Vagina (tissue), 2 donors: Measurements from ENCODE around the gene AHCYL1.

Experiments used
- POLR2A ChIP-seq, 2 donors: fragments of 450-650 bp; IDR thresholded peaks; one replicate each; pipeline ENCODE4 v1.6.1; 2017; ENCODE audit warnings: antibody characterized with exemption in 2 of 2, mild to moderate bottlenecking in 2 of 2, moderate library complexity in 2 of 2
- TF ChIP-seq, protein P1 (sequence below), 3 experiments: fragments of 450-650 bp in 2 of 3; fragments of 200-600 bp in 1 of 3; sonication (generic) in 1 of 3; IDR thresholded peaks; one replicate each; pipeline ENCODE4 v1.5.1; 2017 to 2019; ENCODE audit warnings: antibody characterized with exemption in 3 of 3, mild to moderate bottlenecking in 2 of 3, moderate library complexity in 2 of 3

DNA sequence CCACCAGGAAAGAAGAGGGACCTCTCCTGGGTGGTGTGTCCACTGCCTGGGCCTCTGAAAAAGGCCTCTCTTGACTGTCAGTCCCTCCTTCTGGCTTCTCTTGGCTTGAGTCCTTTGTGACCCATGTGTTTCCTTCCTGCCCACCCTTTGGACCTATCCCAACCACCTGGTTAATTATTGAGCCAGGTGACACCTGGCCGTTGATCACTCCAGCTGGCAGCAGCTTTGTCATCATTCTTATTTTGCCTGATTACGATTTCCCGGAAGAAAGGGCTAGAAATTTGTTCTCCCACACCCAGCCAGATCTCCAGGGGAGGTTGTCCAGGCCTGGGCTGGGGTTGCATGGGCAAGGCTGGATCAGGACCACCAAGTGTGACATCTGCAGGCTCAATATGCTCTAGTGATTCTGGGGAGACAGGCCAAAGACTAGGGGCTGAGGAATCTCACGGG is 49.1 kb upstream of the AHCYL1 start:
- TF ChIP-seq, protein P1, sequence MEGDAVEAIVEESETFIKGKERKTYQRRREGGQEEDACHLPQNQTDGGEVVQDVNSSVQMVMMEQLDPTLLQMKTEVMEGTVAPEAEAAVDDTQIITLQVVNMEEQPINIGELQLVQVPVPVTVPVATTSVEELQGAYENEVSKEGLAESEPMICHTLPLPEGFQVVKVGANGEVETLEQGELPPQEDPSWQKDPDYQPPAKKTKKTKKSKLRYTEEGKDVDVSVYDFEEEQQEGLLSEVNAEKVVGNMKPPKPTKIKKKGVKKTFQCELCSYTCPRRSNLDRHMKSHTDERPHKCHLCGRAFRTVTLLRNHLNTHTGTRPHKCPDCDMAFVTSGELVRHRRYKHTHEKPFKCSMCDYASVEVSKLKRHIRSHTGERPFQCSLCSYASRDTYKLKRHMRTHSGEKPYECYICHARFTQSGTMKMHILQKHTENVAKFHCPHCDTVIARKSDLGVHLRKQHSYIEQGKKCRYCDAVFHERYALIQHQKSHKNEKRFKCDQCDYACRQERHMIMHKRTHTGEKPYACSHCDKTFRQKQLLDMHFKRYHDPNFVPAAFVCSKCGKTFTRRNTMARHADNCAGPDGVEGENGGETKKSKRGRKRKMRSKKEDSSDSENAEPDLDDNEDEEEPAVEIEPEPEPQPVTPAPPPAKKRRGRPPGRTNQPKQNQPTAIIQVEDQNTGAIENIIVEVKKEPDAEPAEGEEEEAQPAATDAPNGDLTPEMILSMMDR (IDR thresholded peaks at IDR 0.05) = no peak
- TF ChIP-seq POLR2A (IDR thresholded peaks at IDR 0.05) = no peak
